ENCODE data around the gene HSPA12A.

Gene HSPA12A

DNA sequence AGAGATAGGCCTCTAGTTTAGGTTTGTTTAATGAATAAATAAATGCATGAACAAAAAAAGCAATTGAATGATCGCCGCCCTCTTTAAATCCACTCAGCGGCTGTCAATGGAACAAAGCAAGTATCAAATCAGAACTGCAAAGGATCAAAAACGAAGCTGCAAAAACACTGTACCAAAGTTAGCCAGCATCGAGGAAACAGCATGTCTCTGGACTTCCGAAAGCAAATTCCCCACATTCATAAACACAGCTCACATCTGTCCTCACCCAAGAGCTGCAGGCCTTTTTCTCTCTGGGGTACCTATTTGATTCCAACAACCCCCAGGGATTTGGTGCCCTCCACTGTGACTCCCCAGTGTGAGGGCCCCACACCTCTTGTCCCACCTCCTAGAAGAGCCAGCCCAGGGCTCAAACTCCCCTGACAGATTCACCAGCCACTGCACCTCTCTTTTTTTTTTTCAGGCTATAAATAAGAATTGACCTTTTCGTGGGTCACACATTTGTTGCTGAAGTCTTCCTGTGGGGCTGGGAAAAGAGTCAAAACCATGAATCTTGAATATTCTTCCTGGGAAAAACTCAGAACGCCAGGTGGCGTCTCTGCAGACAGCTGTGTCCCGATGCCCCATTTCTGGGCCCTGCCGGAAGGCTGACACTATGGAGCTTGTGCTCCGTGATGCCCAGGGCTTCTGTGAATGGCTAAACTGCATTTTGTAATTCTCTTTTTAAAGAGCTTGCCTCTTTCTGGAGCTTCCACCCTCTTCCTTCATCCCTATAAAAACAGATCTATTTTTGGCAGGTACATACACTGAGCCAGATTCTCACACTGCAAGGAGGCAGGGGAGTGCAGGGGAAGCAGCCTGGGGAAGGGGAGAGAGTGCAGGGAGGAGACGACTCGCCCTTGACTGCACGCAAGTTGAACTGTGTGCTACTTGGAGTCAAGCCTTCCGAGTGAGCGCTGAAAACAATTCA is 51.7 kb downstream of the HSPA12A start:
- no peaks in the 10 kb centered on the region for H3K36me3 ChIP-seq (ENCODE audit: insufficient read depth, low read length)
- no peak overlapping the region for H3K9ac ChIP-seq (ENCODE audit: low read depth, low read length)
- peaks cover 40% of the 10 kb centered on the region for H3K4me1 ChIP-seq (ENCODE audit: insufficient read depth, low read length)
- H3K9me3 ChIP-seq (ENCODE audit: control insufficient read depth, insufficient read depth, low read length), result no peaks in the 10 kb centered on the region

- Histone ChIP-seq H3K9me3 (ENCODE audit: control insufficient read depth, insufficient read depth, low read length) (no peaks in the 10 kb centered on the region), H3K9ac (ENCODE audit: low read depth, low read length) (no peak overlapping the region), H3K4me1 (ENCODE audit: insufficient read depth, low read length) (peaks cover 36% of the 10 kb centered on the region), H3K36me3 (ENCODE audit: insufficient read depth, low read length) (no peaks in the 10 kb centered on the region)
These were observed 52.6 kb downstream of the HSPA12A start for GRCh38 chr10:116689744-116690143.

DNA sequence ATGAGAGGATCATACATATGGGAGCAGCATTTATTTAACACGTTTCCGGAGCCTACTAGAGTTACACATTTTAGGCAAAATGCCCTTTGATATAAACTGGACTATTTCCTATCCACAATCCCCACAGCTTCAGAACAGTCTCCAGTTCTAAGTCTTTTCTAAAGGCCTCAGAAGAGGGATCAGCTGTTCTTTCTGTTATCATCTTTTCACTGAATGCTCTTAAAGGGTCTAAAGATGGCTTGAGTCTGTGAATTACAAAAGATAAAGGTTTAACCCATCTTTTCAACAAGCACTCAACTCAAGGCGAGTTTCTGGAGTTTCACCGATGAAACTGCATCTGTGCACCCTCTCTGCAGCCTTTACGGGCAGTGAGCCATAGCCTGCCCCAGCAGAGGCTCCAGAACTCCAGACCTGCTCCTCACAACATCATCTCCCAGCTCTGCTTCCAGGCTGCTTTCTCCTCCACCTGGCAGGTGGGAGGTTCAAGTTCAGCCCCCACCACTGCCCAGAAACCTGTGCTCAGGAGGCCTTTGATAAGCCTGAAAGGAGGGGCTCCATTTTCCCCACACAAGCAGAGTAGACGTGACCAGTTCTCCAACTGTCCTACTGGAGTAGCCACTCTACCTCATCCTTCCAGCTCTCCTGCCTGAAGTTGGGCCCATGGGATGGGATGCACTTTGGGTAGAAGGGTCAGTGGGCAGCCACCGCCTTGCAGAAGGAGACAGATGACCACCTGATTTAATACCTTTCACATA is 53.4 kb downstream of the HSPA12A start:
- H3K9me3 ChIP-seq (ENCODE audit: control insufficient read depth, insufficient read depth, low read length), result no peaks in the 10 kb centered on the region
- no peaks in the 10 kb centered on the region for H3K36me3 ChIP-seq (ENCODE audit: insufficient read depth, low read length)
- peaks cover 28% of the 10 kb centered on the region for H3K4me1 ChIP-seq (ENCODE audit: insufficient read depth, low read length)
- H3K9ac ChIP-seq (ENCODE audit: low read depth, low read length), result no peak overlapping the region

GRCh38 chr10:116688241-116688711 is 54.1 kb downstream of the HSPA12A start:
- Histone ChIP-seq H3K9me3 (ENCODE audit: control insufficient read depth, insufficient read depth, low read length) (no peaks in the 10 kb centered on the region), H3K4me1 (ENCODE audit: insufficient read depth, low read length) (peaks cover 27% of the 10 kb centered on the region), H3K9ac (ENCODE audit: low read depth, low read length) (no peak overlapping the region), H3K36me3 (ENCODE audit: insufficient read depth, low read length) (no peaks in the 10 kb centered on the region)

GRCh38 chr10:116687633-116688032 is 54.7 kb downstream of the HSPA12A start:
- no peaks in the 10 kb centered on the region for H3K9me3 ChIP-seq (ENCODE audit: control insufficient read depth, insufficient read depth, low read length)
- H3K36me3 ChIP-seq (ENCODE audit: insufficient read depth, low read length), result no peaks in the 10 kb centered on the region
- peaks cover 27% of the 10 kb centered on the region for H3K4me1 ChIP-seq (ENCODE audit: insufficient read depth, low read length)

GRCh38 chr10:116686632-116687031 is 55.7 kb downstream of the HSPA12A start:
- H3K9me3 ChIP-seq (ENCODE audit: control insufficient read depth, insufficient read depth, low read length), result no peaks in the 10 kb centered on the region
- H3K4me1 ChIP-seq (ENCODE audit: insufficient read depth, low read length), result peaks cover 27% of the 10 kb centered on the region
- no peaks in the 10 kb centered on the region for H3K36me3 ChIP-seq (ENCODE audit: insufficient read depth, low read length)

More at GRCh38 chr10:116687633-116688032, 54.7 kb downstream of the HSPA12A start:
- no peak overlapping the region for H3K9ac ChIP-seq (ENCODE audit: low read depth, low read length)

GRCh38 chr10:116685807-116686206 is 56.6 kb downstream of the HSPA12A start:
- H3K9ac ChIP-seq (ENCODE audit: low read depth, low read length), result no peak overlapping the region

More at GRCh38 chr10:116686632-116687031, 55.7 kb downstream of the HSPA12A start:
- no peak overlapping the region for H3K9ac ChIP-seq (ENCODE audit: low read depth, low read length)

GRCh38 chr10:116684781-116685180 is 57.6 kb downstream of the HSPA12A start:
- no peaks in the 10 kb centered on the region; the same call in 1 of the 2 replicates for H3K36me3 ChIP-seq (ENCODE audit: insufficient read depth, low read length)
- no peak overlapping the region for H3K9ac ChIP-seq (ENCODE audit: low read depth, low read length)
- H3K4me1 ChIP-seq (ENCODE audit: insufficient read depth, low read length), result peaks cover 12% of the 10 kb centered on the region; the same call in 1 of the 2 replicates
- no peaks in the 10 kb centered on the region for H3K9me3 ChIP-seq (ENCODE audit: control insufficient read depth, insufficient read depth, low read length)

More at GRCh38 chr10:116685807-116686206, 56.6 kb downstream of the HSPA12A start:
- H3K9me3 ChIP-seq (ENCODE audit: control insufficient read depth, insufficient read depth, low read length), result no peaks in the 10 kb centered on the region
- no peaks in the 10 kb centered on the region; the same call in 1 of the 2 replicates for H3K36me3 ChIP-seq (ENCODE audit: insufficient read depth, low read length)
- peaks cover 21% of the 10 kb centered on the region for H3K4me1 ChIP-seq (ENCODE audit: insufficient read depth, low read length)

GRCh38 chr10:116683821-116684220 is 58.5 kb downstream of the HSPA12A start:
- H3K4me1 ChIP-seq (ENCODE audit: insufficient read depth, low read length), result peaks cover 8% of the 10 kb centered on the region; the same call in 1 of the 2 replicates
- no peaks in the 10 kb centered on the region; the same call in 1 of the 2 replicates for H3K36me3 ChIP-seq (ENCODE audit: insufficient read depth, low read length)
- no peaks in the 10 kb centered on the region for H3K9me3 ChIP-seq (ENCODE audit: control insufficient read depth, insufficient read depth, low read length)
- H3K9ac ChIP-seq (ENCODE audit: low read depth, low read length), result no peak overlapping the region

DNA sequence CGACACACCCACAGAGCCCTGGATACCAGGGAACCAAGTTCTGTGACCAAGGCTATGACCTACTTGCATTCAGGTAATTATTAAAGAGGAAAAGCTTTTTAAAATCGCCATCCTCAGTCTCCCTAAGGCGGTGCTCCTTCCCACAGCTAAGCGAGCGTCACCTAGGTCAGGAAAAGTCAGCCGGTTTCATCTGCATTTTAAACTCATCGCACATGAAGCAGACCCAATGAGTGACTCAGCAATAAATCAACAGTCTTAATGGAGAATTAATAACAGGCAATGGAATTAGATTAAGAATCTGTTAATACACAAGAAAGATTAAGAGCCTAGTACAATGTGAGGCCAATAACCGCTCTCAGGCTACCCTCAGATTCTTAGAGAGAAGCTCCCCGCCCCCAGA is 59.2 kb downstream of the HSPA12A start:
- Histone ChIP-seq H3K4me1 (ENCODE audit: insufficient read depth, low read length) (peaks cover 4% of the 10 kb centered on the region; the same call in 1 of the 2 replicates), H3K9me3 (ENCODE audit: control insufficient read depth, insufficient read depth, low read length) (no peaks in the 10 kb centered on the region), H3K36me3 (ENCODE audit: insufficient read depth, low read length) (no peaks in the 10 kb centered on the region; the same call in 1 of the 2 replicates), H3K9ac (ENCODE audit: low read depth, low read length) (no peak overlapping the region)

- Histone ChIP-seq H3K4me1 (ENCODE audit: insufficient read depth, low read length) (no peaks in the 10 kb centered on the region; the same call in 1 of the 2 replicates), H3K9ac (ENCODE audit: low read depth, low read length) (no peak overlapping the region), H3K36me3 (ENCODE audit: insufficient read depth, low read length) (no peaks in the 10 kb centered on the region; the same call in 1 of the 2 replicates), H3K9me3 (ENCODE audit: control insufficient read depth, insufficient read depth, low read length) (no peaks in the 10 kb centered on the region)
These were observed 63.0 kb downstream of the HSPA12A start for GRCh38 chr10:116679351-116679750.

GRCh38 chr10:116676633-116677032 is 65.7 kb downstream of the HSPA12A start:
- Histone ChIP-seq H3K9ac (ENCODE audit: low read depth, low read length) (no peak overlapping the region), H3K4me1 (ENCODE audit: insufficient read depth, low read length) (no peaks in the 10 kb centered on the region; the same call in 1 of the 2 replicates), H3K36me3 (ENCODE audit: insufficient read depth, low read length) (no peaks in the 10 kb centered on the region; the same call in 1 of the 2 replicates), H3K9me3 (ENCODE audit: control insufficient read depth, insufficient read depth, low read length) (no peaks in the 10 kb centered on the region)

DNA sequence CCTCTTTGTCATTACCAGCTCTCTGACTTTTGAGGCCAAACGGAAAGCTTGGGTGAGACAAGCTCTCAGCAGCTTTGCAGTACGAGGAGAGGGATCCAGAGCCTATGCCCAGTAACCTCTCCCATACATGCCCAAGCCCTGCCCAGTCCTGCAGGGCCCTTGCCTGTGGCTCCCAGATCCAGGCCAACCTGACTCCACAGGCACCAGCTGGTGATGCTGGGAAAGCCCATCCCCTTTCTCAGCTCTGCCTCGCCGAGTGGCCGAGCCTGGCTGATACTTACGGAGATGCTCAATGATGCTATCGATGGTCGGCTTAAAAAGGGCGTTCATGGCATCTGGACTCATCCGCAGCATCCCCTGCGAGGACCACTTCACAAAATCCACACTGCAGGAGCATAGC is 66.2 kb downstream of the HSPA12A start:
- no peaks in the 10 kb centered on the region for H3K9me3 ChIP-seq (ENCODE audit: control insufficient read depth, insufficient read depth, low read length)

DNA sequence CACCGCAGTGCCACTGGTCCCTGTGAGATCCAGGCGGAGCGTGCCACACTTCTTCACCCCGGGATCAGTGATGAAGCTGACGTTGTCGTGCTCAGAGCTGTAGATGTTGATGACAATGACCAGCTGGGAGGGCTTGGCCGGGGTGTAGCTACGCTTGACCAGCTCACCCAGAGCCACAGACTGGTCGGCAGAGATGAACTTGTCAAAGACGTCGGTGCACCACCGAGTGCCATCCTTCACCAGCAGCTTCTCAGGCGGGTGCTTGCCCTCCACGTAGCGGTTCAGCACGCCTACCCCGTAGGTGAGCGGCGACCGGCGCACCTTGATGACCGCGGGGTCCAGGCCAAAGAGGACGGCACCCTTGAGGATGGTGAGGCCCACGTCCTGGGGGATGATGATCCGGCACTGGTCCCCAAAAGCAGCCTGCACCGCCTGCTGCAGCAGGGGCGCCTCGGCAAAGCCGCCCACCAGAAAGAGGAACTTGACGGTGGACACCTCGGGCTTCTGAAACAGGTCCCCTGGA is 67.4 kb downstream of the HSPA12A start:
- Histone ChIP-seq H3K9me3 (ENCODE audit: control insufficient read depth, insufficient read depth, low read length) (no peaks in the 10 kb centered on the region), H3K9ac (ENCODE audit: low read depth, low read length) (no peak overlapping the region), H3K4me1 (ENCODE audit: insufficient read depth, low read length) (peaks cover 6% of the 10 kb centered on the region), H3K36me3 (ENCODE audit: insufficient read depth, low read length) (no peaks in the 10 kb centered on the region)

More for the DNA sequence above, 66.2 kb downstream of the HSPA12A start:
- Histone ChIP-seq H3K4me1 (ENCODE audit: insufficient read depth, low read length) (peaks cover 5% of the 10 kb centered on the region), H3K9ac (ENCODE audit: low read depth, low read length) (no peak overlapping the region), H3K36me3 (ENCODE audit: insufficient read depth, low read length) (no peaks in the 10 kb centered on the region)

Measured in ES-I3 (cell line).